ENCODE results near the gene DPH2.

DPH2 gene

DNA sequence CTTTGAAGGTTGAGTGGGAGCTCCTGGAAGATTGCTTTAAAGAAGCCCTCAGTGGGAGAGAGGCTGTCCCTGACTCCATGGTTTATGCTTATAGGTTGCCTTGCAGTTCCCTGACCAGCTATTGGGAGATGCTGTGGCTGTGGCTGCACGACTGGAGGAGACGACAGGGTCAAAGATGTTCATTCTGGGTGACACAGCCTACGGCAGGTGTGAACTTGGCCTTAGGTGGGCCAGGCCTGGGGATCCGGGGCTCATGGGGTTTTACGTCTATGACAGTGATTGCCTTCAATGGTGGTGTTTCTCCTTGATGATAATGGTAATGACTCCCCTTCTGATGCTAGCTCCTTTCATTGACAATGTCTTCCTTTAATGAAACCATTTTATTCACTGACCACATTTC is 692 bp downstream of the DPH2 start:
- DNase-seq, result no peak

GRCh38 chr1:43970911-43971310 is 1.1 kb downstream of the DPH2 start:
- DNase-seq, result no peak

DNA sequence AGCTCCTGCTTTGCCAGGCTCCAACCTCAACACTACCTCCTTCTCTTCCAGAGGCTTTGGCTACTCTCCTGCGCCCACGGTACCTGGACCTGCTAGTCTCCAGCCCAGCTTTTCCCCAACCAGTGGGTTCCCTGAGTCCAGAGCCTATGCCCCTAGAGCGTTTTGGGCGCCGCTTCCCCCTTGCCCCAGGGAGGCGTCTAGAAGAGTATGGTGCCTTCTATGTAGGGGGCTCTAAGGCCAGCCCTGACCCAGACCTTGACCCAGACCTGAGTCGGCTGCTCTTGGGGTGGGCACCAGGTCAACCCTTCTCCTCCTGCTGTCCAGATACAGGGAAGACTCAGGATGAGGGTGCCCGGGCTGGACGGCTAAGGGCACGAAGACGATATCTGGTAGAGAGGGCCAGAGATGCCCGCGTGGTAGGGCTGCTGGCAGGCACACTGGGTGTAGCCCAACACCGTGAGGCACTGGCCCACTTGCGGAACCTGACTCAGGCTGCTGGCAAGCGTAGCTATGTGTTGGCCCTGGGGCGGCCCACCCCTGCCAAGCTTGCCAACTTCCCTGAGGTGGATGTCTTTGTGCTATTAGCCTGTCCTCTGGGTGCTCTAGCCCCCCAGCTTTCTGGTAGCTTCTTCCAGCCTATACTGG is 1.6 kb downstream of the DPH2 start:
- no peak for DNase-seq

DNA sequence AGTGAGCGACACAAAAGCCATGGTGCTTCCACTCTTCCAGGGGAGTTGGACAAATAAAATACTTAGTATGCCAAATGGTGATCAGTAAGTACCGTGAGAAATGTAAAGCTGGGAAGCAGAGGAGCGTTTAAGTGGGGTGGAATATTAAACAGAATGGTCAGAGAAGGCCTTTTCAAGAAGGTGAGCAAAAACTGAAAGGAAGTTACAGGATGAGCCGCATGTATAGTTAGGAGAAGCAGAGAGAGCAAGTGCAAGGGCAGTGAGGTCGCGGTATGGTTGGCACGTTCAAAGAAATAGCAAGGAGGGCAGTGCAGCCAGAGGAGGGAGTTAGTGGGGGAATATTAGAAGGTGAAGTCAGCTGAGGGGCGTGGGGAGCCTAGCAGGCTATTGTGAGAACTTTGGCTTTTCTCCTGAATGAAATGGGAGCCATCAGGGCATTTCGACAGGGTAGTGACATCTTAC is 4.2 kb downstream of the DPH2 start:
- no peak for DNase-seq

GRCh38 chr1:43974443-43975248 is 4.8 kb downstream of the DPH2 start, which contains the start of gene ATP6V0B:
Gene ATP6V0B, plus strand, starts transcription at chr1:43974960. Its CDS starts 81 bp downstream, at chr1:43975041.
- DNase-seq, result peak; percentile 89

DNA sequence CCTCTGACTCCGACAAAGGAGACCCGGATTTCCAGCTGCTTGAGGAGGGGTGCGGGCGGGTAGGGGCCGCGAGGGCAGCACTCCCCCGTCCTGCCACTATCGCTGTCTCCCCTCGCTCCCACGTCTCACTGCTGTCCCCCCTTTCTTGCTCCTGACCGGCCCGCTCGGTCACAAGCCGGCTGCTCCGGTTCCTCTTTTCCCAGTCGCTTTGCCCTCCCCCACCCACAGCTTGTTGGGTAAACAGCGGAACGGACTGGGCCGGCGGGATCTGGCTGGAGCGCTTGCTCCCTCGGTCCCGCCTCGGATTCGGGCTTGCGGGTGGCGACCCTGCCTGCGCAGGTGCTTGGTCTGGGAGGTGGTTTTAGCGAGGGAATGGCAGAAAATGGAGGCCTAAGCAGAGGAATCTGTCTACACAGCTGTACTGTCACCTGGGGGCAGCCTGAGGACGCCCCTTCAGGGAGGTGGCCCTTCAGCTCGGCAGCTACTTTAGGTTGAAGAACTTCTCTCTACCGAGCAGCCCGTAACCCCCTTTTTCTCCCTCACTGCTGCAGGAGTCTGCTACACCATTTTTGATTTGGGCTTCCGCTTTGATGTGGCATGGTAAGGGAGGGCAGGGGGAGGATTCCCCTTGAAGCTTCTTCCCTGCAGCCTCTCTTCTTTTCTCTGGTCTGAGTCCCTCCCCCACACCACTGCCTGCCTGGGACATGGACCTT is 5.6 kb downstream of the DPH2 start:
- no peak for DNase-seq

GRCh38 chr1:43976045-43976444 is 6.2 kb downstream of the DPH2 start:
- no peak for DNase-seq

DNA sequence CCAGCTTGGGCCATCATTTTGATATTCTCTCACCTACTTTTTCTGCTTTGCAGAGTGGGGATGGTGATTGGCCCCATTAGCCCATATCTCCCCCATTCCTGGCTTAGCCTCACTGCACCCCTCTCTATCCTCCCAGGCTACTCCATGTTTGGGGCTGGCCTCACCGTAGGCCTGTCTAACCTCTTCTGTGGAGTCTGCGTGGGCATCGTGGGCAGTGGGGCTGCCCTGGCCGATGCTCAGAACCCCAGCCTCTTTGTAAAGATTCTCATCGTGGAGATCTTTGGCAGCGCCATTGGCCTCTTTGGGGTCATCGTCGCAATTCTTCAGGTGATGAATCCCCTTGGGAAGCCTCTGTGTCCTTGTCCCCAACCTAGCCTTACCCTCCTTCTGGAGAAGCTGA is 7.1 kb downstream of the DPH2 start:
- DNase-seq, result no peak

DNA sequence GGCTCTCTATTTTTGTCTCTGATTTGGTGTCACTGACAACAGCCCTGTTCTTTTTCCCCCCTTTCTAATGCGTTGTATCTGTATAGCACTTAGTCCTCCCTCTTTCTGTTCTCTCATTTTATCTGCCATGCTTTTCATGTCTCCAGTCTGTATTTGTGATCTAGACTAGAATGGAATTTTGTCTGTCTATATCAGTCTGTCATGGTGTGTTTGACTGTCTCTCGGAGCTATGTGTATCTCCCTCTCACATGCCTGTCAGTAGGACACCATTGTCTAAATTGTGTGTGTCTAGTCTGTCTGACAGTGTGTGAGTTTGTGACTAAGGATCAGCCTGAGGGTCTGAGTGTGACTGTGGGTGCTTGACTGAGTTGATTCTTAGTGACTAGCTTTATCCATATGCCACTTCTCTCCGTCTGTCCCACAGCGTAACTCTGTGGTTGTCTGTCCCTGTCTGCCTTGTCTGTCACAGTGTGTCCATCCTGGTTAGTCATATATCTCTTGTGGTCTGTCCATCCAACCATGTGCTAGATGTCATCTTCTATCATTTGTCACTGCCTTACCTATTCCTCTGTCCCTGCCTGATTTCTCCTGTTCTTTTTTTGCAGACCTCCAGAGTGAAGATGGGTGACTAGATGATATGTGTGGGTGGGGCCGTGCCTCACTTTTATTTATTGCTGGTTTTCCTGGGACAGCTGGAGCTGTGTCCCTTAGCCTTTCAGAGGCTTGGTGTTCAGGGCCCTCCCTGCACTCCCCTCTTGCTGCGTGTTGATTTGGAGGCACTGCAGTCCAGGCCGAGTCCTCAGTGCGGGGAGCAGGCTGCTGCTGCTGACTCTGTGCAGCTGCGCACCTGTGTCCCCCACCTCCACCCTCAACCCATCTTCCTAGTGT is 7.8 kb downstream of the DPH2 start:
- DNase-seq, result no peak

DNA sequence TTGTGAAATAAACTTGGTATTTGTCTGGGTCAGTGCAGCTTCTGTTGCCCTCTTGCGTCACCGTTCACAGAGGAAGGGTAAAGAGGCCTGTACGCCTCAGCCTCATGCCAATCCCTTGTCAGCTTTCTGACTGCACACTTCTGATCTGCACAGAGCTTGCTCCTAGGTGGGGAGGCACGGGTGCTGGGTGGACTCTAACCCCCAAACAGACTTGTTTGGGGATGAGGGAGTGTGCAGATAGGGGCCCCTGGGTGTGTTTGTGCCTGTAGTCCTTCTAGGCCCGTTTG is 8.4 kb downstream of the DPH2 start:
- no peak for DNase-seq

DNA sequence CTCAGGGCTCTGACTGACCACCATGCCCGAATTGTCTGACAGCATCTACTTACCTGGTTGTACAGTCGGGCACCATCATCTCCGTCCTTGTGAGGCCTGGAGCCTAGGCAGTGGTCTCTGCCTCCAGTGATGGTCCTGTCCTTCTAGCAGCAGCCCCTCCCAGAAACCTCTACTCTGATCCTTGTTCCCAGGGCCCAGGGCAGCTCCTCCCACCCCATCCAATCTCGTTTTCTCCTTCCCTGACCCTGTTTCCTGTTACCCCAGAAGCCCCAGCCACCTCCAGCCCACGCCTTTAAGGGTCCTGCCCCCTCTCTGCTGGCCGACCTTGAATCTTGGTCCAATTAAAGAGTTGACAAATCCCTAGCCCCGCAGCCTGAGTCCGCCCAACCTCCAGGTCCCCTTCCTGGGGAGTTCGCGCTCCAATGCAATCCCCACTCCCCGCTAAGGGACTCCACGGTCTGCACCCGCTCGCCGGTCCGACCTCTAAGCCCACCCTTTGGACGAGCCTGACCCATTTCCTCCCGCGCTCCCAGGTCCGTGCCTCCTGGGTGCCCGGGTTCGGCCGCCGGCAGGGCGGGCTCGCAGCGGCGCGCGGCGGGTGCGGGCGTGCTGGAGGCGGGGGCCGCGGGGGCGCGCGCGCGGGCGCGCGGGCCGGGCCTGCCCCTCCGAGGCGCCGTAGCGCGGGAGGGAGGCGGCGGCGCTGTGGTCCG is 8.9 kb downstream of the DPH2 start, which contains the start of gene B4GALT2:
B4GALT2 (plus strand) TSS at position 660 of the 710 bp plus-strand sequence. CDS start 1,951 bp downstream, outside the sequence.
- no peak for DNase-seq

DNA sequence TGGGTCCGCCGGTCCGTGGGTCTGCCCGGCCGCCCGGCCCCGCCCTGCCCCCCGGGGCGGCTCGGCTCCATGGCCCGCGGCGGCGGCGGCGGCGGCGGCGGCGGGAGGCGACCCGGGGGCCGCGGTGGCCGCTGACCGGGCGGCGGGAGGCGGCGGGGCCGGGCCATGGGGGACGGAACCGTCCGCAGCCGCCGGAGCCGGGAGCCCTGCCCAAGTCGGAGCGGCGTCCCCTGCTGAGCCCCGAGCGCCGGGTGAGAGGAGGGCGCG is 9.4 kb downstream of the DPH2 start:
- no peak for DNase-seq

- DNase-seq, result no peak
Observed at GRCh38 chr1:43979528-43980254, 9.9 kb downstream of the DPH2 start.

DNA sequence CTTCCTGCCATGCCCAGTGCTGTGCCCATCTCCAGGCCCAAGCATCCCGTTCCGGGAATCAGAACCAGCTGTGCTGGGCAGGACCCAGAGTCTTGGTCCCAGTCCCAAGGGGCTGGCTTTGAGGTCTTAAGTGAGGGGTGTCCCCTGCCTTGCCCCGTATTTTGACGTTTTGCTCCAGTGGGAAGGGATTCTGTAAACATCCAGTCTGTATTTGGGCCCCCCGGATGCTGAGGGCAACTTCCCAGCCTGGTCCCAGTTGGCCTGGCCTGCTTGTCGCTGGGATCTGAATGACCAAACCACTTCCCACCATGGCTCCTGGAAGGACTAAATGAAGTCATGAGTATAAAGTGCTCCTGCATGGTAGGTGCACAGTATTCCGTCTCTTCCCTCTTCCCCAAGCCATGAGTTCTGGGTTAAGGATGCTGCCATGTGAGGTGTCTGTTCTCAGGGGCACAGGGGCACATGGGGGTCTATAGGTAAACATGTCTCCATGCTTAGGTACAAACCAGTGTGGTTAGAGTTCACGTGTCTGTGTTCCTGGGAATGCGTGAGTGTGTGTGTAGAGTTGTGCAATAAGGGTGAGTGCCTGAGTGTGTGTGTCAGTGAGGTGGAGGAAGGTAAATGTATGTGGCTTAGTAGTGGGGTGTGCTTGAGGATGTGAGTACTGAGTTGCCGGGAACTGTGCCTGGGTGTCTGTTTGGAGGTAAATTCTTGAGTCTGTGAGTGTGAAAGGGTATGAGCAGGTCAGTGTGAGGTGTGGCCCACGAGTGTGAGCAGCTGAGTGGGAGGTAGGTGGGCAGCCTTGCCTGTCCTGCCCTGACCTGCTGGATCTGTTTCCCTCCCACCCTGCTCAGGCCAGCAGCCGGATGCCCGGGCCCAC is 10.7 kb downstream of the DPH2 start:
- DNase-seq, result no peak

GRCh38 chr1:43981135-43981491 is 11.3 kb downstream of the DPH2 start:
- DNase-seq, result no peak

GRCh38 chr1:43981636-43982035 is 11.8 kb downstream of the DPH2 start:
- no peak for DNase-seq

GRCh38 chr1:43982241-43982640 is 12.4 kb downstream of the DPH2 start:
- DNase-seq, result no peak

DNA sequence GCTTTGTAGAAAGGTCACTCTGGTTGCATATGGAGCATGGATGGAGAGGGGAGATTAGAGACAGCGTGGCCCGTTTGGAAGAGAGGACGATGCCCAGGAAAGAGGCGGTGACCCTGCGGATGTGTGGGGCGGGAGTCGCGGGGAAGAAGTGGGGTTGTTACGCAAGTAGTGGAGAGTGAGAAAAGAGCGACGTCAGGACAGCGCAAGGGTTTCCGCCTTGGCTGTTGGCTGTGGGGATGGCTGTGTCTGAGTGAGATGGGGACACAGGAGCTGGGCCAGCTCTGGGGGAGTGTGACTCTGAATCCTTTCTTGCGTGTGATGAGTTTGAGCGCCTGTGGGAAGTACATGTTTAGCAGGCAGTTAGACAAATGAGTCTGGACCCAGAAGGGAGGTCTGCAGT is 13.0 kb downstream of the DPH2 start:
- no peak for DNase-seq

GRCh38 chr1:43983253-43983899 is 13.6 kb downstream of the DPH2 start:
- DNase-seq, result no peak

DNA sequence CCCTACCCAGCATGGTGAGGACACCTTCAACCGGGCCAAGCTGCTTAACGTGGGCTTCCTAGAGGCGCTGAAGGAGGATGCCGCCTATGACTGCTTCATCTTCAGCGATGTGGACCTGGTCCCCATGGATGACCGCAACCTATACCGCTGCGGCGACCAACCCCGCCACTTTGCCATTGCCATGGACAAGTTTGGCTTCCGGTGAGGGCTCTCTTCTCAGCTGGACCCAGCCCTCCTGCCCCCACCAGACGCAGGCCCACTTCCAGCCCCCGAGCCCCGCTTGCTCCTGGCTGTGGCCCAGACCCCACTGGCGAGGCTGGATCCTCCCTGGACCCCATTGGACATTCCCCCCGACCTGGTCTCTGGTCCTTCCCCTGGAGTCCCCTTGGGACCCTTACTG is 15.0 kb downstream of the DPH2 start:
- no peak for DNase-seq

Measured in activated gamma-delta T cell (primary cell).